Measurements from ENCODE around the gene ZNF74. TPM values are rescaled to one million over a fixed set of nuclear protein-coding genes. Genes with fewer than 3 reads are reported as not detected.
A peak's percentile ranks its signal among the peaks of the same experiment; 100 is the strongest.

Gene ZNF74
- polyA plus RNA-seq, 2 of the 4 experiments (the other 2 are of a cell fraction) = 4.3 to 7.4 TPM

DNA sequence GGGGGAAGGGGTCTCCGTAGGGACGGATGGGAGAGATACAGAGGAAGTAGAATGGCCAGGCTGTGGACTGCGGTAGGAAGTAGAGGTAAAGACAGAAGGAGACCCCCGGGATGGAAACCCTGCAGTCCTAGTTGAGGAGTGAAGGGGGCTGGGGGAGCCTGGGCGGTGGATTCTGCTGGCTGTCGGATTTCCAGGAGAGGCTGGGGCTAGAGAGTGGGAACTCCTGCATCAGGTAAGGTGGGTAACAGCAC lies 44.4 kb downstream of the ZNF74 start:
- Histone ChIP-seq H3K4me2 (no peak overlapping the region), H3K4me3 (no peak overlapping the region), H3K9me3 (no peaks in the 10 kb centered on the region), H3K27ac (no peak overlapping the region), H3K4me1 (no peaks in the 10 kb centered on the region)
- 86% methylated on average over 5 of the region's 6 CpGs for WGBS (ENCODE audit: missing lambda C conversion rate)
- no peak for DNase-seq (ENCODE audit: low read depth in 1 of 2, low spot score in 1 of 2)
- no peak for FAIRE-seq
- CTCF ChIA-PET = no interaction called here
- no peak for ATAC-seq
- POLR2A ChIA-PET = no interaction called here
- TF ChIP-seq JUNB (IDR thresholded peaks at IDR 0.05) (no peak), FOSL2 (IDR thresholded peaks at IDR 0.05) (no peak), FOSL2 (CRISPR knock-in tag; IDR thresholded peaks at IDR 0.05) (no peak), ZNF302 (CRISPR knock-in tag; IDR thresholded peaks at IDR 0.05) (no peak), TP53 (CRISPR knock-in tag; IDR thresholded peaks at IDR 0.05) (no peak), HOXB13 (CRISPR knock-in tag; IDR thresholded peaks at IDR 0.05; ENCODE audit: low read depth) (no peak), BHLHE40 (IDR thresholded peaks at IDR 0.05; ENCODE audit: low read depth, low read length) (no peak), SMC3 (IDR thresholded peaks at IDR 0.05) (no peak), RCOR1 (IDR thresholded peaks at IDR 0.05; ENCODE audit: low read depth, low read length) (no peak), RARB (CRISPR knock-in tag; IDR thresholded peaks at IDR 0.05) (no peak), MAZ (IDR thresholded peaks at IDR 0.05; ENCODE audit: borderline replicate concordance, low read depth, low read length) (no peak), KDM1A (IDR thresholded peaks at IDR 0.05; ENCODE audit: low read depth) (no peak), GATA3 (IDR thresholded peaks at IDR 0.05; ENCODE audit: borderline replicate concordance) (no peak), TFCP2L1 (CRISPR knock-in tag; IDR thresholded peaks at IDR 0.05) (no peak), MAFK (IDR thresholded peaks at IDR 0.05; ENCODE audit: partially characterized antibody) (no peak), RAD21 (conservative IDR thresholded peaks at IDR 0.05 in 1 of 2, IDR thresholded peaks at IDR 0.05 in 1 of 2) (no peak), CEBPB (IDR thresholded peaks at IDR 0.05) (no peak), EHF (CRISPR knock-in tag; IDR thresholded peaks at IDR 0.05) (no peak)
- TF ChIP-seq, protein P1, sequence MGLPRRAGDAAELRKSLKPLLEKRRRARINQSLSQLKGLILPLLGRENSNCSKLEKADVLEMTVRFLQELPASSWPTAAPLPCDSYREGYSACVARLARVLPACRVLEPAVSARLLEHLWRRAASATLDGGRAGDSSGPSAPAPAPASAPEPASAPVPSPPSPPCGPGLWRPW (IDR thresholded peaks at IDR 0.05) = no peak
- TF ChIP-seq, protein P2, sequence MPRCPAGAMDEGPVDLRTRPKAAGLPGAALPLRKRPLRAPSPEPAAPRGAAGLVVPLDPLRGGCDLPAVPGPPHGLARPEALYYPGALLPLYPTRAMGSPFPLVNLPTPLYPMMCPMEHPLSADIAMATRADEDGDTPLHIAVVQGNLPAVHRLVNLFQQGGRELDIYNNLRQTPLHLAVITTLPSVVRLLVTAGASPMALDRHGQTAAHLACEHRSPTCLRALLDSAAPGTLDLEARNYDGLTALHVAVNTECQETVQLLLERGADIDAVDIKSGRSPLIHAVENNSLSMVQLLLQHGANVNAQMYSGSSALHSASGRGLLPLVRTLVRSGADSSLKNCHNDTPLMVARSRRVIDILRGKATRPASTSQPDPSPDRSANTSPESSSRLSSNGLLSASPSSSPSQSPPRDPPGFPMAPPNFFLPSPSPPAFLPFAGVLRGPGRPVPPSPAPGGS (IDR thresholded peaks at IDR 0.05) = no peak

DNA sequence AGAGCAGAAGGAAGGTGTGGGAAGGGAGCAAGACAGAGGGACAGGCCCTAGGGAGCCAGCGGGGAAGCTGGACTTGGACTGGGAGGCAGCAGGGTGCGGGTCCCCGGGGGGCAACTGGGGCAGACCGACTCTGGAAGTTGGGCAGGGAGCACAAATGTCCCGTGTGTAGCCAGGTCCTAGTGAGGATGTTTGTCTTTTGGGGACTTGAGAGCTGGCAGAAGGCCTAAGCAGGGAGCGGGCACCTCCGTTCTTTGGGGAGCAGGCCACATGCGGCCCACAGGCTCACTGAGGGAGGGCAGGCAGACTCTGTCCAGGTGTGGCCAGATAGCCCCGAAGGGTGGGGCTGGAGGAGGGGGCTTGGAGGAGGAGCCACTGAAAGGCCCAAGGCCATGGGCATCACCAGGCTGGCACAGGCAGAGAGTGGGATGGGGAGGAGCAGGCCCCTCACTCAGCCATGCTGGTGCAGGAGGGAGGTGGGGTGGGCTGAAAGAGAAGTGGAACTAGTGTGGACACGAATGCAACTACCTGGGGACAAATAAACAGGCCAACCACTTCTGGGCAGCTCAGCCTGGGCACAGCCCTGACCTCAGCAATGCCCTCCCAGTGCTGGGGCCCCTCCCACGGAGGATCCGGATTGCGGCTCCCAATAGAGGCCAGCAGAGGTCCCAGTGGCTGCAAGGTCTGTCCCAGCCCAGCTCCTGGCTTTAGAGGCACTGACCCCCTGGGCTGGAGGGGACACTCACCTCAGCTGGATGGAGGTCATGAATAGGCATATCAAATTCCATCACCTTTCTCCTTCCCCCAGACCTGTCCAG lies 44.9 kb downstream of the ZNF74 start:
- FAIRE-seq (no peak), ATAC-seq (peak; percentile 55 to 81; a peak in 3 of 6 replicates), DNase-seq (ENCODE audit: low read depth in 1 of 2, low spot score in 1 of 2) (peak in 1 of 2 experiments; percentile 17)
- Histone ChIP-seq H3K4me2 (no peak overlapping the region), H3K27ac (no peak overlapping the region), H3K9me3 (no peaks in the 10 kb centered on the region), H3K4me3 (no peak overlapping the region), H3K4me1 (no peaks in the 10 kb centered on the region)
- 70% methylated on average over 10 of the region's 13 CpGs for WGBS (ENCODE audit: missing lambda C conversion rate)
- POLR2A ChIA-PET = no interaction called here
- CTCF ChIA-PET = interaction anchor here (1.0 kb wide), 1 partner anchor 34 kb away, joined by 3 read pairs; no protein-coding TSS in a partner anchor
- TF ChIP-seq CEBPB (IDR thresholded peaks at IDR 0.05) = no peak
- TF ChIP-seq NPAS2 (CRISPR knock-in tag; IDR thresholded peaks at IDR 0.05; ENCODE audit: borderline replicate concordance) = no peak
- TF ChIP-seq CBX8 (IDR thresholded peaks at IDR 0.05) = no peak
- no peak for TF ChIP-seq FOXS1 (CRISPR knock-in tag; IDR thresholded peaks at IDR 0.05)
- TF ChIP-seq, protein P3, sequence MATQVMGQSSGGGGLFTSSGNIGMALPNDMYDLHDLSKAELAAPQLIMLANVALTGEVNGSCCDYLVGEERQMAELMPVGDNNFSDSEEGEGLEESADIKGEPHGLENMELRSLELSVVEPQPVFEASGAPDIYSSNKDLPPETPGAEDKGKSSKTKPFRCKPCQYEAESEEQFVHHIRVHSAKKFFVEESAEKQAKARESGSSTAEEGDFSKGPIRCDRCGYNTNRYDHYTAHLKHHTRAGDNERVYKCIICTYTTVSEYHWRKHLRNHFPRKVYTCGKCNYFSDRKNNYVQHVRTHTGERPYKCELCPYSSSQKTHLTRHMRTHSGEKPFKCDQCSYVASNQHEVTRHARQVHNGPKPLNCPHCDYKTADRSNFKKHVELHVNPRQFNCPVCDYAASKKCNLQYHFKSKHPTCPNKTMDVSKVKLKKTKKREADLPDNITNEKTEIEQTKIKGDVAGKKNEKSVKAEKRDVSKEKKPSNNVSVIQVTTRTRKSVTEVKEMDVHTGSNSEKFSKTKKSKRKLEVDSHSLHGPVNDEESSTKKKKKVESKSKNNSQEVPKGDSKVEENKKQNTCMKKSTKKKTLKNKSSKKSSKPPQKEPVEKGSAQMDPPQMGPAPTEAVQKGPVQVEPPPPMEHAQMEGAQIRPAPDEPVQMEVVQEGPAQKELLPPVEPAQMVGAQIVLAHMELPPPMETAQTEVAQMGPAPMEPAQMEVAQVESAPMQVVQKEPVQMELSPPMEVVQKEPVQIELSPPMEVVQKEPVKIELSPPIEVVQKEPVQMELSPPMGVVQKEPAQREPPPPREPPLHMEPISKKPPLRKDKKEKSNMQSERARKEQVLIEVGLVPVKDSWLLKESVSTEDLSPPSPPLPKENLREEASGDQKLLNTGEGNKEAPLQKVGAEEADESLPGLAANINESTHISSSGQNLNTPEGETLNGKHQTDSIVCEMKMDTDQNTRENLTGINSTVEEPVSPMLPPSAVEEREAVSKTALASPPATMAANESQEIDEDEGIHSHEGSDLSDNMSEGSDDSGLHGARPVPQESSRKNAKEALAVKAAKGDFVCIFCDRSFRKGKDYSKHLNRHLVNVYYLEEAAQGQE (IDR thresholded peaks at IDR 0.05) = no peak
- no peak for TF ChIP-seq ESRRA (IDR thresholded peaks at IDR 0.05; ENCODE audit: borderline replicate concordance, low read length)
- no peak for TF ChIP-seq HOXB13 (CRISPR knock-in tag; IDR thresholded peaks at IDR 0.05; ENCODE audit: low read depth)
- TF ChIP-seq, protein P4, sequence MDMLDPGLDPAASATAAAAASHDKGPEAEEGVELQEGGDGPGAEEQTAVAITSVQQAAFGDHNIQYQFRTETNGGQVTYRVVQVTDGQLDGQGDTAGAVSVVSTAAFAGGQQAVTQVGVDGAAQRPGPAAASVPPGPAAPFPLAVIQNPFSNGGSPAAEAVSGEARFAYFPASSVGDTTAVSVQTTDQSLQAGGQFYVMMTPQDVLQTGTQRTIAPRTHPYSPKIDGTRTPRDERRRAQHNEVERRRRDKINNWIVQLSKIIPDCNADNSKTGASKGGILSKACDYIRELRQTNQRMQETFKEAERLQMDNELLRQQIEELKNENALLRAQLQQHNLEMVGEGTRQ (IDR thresholded peaks at IDR 0.05) = no peak
- no peak for TF ChIP-seq POLR2A (IDR thresholded peaks at IDR 0.05; ENCODE audit: low read length)
- no peak for TF ChIP-seq TFCP2L1 (CRISPR knock-in tag; IDR thresholded peaks at IDR 0.05)
- TF ChIP-seq MAZ (IDR thresholded peaks at IDR 0.05; ENCODE audit: borderline replicate concordance, low read depth, low read length) = no peak
- TF ChIP-seq KDM1A (IDR thresholded peaks at IDR 0.05; ENCODE audit: low read depth) = no peak
- TF ChIP-seq ZNF302 (CRISPR knock-in tag; IDR thresholded peaks at IDR 0.05) = no peak
- no peak for TF ChIP-seq SREBF2 (IDR thresholded peaks at IDR 0.05)
- TF ChIP-seq HEYL (CRISPR knock-in tag; IDR thresholded peaks at IDR 0.05) = no peak
- no peak for TF ChIP-seq RFX5 (IDR thresholded peaks at IDR 0.05)
- TF ChIP-seq, protein P5, sequence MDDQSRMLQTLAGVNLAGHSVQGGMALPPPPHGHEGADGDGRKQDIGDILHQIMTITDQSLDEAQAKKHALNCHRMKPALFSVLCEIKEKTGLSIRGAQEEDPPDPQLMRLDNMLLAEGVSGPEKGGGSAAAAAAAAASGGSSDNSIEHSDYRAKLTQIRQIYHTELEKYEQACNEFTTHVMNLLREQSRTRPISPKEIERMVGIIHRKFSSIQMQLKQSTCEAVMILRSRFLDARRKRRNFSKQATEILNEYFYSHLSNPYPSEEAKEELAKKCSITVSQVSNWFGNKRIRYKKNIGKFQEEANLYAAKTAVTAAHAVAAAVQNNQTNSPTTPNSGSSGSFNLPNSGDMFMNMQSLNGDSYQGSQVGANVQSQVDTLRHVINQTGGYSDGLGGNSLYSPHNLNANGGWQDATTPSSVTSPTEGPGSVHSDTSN (IDR thresholded peaks at IDR 0.05) = no peak
- TF ChIP-seq ZC3H11A (IDR thresholded peaks at IDR 0.05) = no peak
- TF ChIP-seq HDAC2 (IDR thresholded peaks at IDR 0.05) = no peak
